Central memory CD8-positive, alpha-beta T cell (primary cell): ENCODE data around the gene GPR87.

ENCODE experiments used
- ATAC-seq: fragments of 150-1000 bp; cut with Tn5 transposase; replicated peaks from 2 replicates; pipeline ENCODE4 v1.10.0; 2022; ENCODE audit warnings: mild to moderate bottlenecking, moderate FRiP score, moderate number of reproducible peaks; ENCODE audit not compliant: poor library complexity, severe bottlenecking; ENCODE audit errors: extremely low read depth
- DNase-seq, 2 donors: peaks; one replicate each; pipeline ENCODE4 v3.0.0; 2021; ENCODE audit warnings: low spot score in 2 of 2
- H3K27ac Mint-ChIP-seq: one replicate; pipeline ENCODE4 v1.8.0; 2022; ENCODE audit warnings: low read depth, mild to moderate bottlenecking, moderate library complexity, mixed read lengths
- H3K27me3 Mint-ChIP-seq: one replicate; pipeline ENCODE4 v1.8.0; 2022; ENCODE audit warnings: mixed read lengths
- H3K36me3 Mint-ChIP-seq: one replicate; pipeline ENCODE4 v1.8.0; 2022; ENCODE audit warnings: mild to moderate bottlenecking, moderate library complexity, mixed read lengths; ENCODE audit not compliant: insufficient read depth
- H3K4me1 Mint-ChIP-seq: one replicate; pipeline ENCODE4 v1.8.0; 2022; ENCODE audit warnings: mixed read lengths
- H3K4me3 Mint-ChIP-seq: one replicate; pipeline ENCODE4 v1.8.0; 2022; ENCODE audit warnings: mild to moderate bottlenecking, moderate library complexity, mixed read lengths
- H3K9me3 Mint-ChIP-seq: one replicate; pipeline ENCODE4 v1.8.0; 2022; ENCODE audit warnings: mixed read lengths

The GPR87 gene

GRCh38 chr3:151329363-151329762 lies 12.7 kb upstream of the GPR87 start, which contains the start of gene P2RY13:
TSS of gene P2RY13 (minus strand) at chr3:151329549. CDS start at chr3:151329528, 21 bp downstream.
- Mint-ChIP-seq H3K4me3 (no peak within 1 kb of the TSS), H3K27me3 (peaks cover 27% of the 10 kb centered on the region), H3K36me3 (peaks cover 2% of the 10 kb centered on the region), H3K27ac (no peak within 1 kb of the TSS), H3K4me1 (peaks cover 6% of the 10 kb centered on the region), H3K9me3 (no peaks in the 10 kb centered on the region)
- ATAC-seq (no peak), DNase-seq (no peak)

GRCh38 chr3:151328298-151328995 lies 11.8 kb upstream of the GPR87 start:
- H3K4me1 Mint-ChIP-seq: peaks cover 6% of the 10 kb centered on the region
- peak; percentile 75 for ATAC-seq
- H3K4me3 Mint-ChIP-seq: no peak overlapping the region
- H3K36me3 Mint-ChIP-seq: peaks cover 2% of the 10 kb centered on the region
- peaks cover 28% of the 10 kb centered on the region for H3K27me3 Mint-ChIP-seq
- H3K27ac Mint-ChIP-seq: no peak overlapping the region
- H3K9me3 Mint-ChIP-seq: no peaks in the 10 kb centered on the region
- no peak for DNase-seq

- DNase-seq: no peak
- Mint-ChIP-seq H3K9me3 (no peaks in the 10 kb centered on the region), H3K36me3 (peaks cover 2% of the 10 kb centered on the region), H3K4me1 (peaks cover 6% of the 10 kb centered on the region), H3K27ac (no peak overlapping the region), H3K4me3 (no peak overlapping the region), H3K27me3 (peaks cover 36% of the 10 kb centered on the region)
- ATAC-seq: no peak
Measured at GRCh38 chr3:151327571-151328198, 11.1 kb upstream of the GPR87 start.

DNA sequence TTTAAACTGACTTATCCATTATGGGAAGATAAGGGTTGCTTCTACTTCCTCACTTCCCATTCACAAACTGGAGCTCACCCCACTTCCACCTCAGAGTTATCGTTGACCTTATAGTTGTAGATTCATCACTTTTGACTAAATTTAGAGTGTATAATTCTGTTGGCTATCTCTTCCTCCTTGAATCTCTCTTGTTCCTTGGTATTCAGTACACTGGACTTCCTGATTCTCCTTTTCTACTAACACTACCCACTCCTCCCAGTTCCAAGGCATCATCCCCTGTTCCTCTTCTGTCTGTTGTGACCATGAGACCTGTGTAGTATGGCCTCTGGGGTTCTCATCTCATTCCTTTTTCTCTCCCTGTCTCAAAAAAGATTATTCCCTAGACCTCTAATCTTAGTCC lies 5.9 kb upstream of the GPR87 start:
- H3K27ac Mint-ChIP-seq: no peak overlapping the region
- no peak overlapping the region for H3K4me3 Mint-ChIP-seq
- DNase-seq: no peak
- H3K27me3 Mint-ChIP-seq: peaks cover 47% of the 10 kb centered on the region
- no peaks in the 10 kb centered on the region for H3K9me3 Mint-ChIP-seq
- H3K4me1 Mint-ChIP-seq: no peaks in the 10 kb centered on the region
- no peak for ATAC-seq
- no peaks in the 10 kb centered on the region for H3K36me3 Mint-ChIP-seq

- Mint-ChIP-seq H3K27me3 (peaks cover 44% of the 10 kb centered on the region), H3K36me3 (no peaks in the 10 kb centered on the region), H3K4me3 (no peak overlapping the region), H3K9me3 (no peaks in the 10 kb centered on the region), H3K4me1 (no peaks in the 10 kb centered on the region), H3K27ac (no peak overlapping the region)
- ATAC-seq (no peak), DNase-seq (no peak)
Measured at GRCh38 chr3:151321526-151321925, 4.9 kb upstream of the GPR87 start.

DNA sequence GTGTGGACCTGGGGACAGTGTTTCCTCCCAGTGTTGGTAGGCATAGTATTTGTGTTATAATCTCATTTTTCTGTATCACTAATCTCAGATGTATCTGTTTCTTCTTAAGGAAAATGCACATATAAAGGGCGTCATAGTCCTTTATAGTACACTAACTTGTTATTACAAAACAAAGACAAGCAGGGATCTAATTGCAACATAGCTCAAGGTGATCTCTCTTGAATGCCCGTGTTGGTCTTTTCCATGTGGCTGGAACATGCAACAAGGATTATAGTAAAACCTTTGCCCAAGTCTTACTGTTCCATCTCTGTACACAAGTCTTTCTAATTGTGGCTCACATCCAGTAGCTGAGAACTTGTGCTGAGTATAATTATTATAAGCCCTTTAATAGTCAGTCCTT lies 3.5 kb upstream of the GPR87 start:
- Mint-ChIP-seq H3K27me3 (peaks cover 36% of the 10 kb centered on the region), H3K4me1 (no peaks in the 10 kb centered on the region), H3K36me3 (no peaks in the 10 kb centered on the region), H3K27ac (no peak overlapping the region), H3K4me3 (no peak overlapping the region), H3K9me3 (no peaks in the 10 kb centered on the region)
- DNase-seq: no peak
- ATAC-seq: no peak

DNA sequence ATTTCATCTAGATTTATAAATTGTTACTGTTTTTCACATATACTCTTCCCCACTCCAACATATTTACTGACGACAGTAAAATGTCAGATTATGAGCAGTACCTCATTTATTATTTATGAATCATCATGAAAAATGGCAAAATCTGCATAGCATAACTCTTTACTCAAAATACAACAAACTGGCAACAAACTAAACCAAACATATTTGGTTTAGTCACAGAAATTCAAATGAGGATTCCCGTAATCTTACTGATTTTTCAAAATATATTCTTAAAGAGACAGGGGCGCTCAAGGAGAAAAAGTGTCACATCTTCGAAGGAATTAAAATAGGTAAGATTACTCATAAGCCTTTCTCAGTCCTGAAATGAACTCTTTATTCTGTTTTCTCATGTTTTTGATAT lies 3.0 kb upstream of the GPR87 start:
- Mint-ChIP-seq H3K9me3 (no peaks in the 10 kb centered on the region), H3K4me1 (no peaks in the 10 kb centered on the region), H3K27me3 (peaks cover 36% of the 10 kb centered on the region), H3K27ac (no peak overlapping the region), H3K36me3 (no peaks in the 10 kb centered on the region), H3K4me3 (no peak overlapping the region)
- DNase-seq (no peak), ATAC-seq (no peak)

- no peaks in the 10 kb centered on the region for H3K9me3 Mint-ChIP-seq
- no peak for ATAC-seq
- no peak overlapping the region for H3K4me3 Mint-ChIP-seq
- peaks cover 36% of the 10 kb centered on the region for H3K27me3 Mint-ChIP-seq
- no peak for DNase-seq
- H3K27ac Mint-ChIP-seq: no peak overlapping the region
- H3K4me1 Mint-ChIP-seq: no peaks in the 10 kb centered on the region
- H3K36me3 Mint-ChIP-seq: no peaks in the 10 kb centered on the region
Measured at GRCh38 chr3:151318991-151319390, 2.4 kb upstream of the GPR87 start.

GRCh38 chr3:151318313-151318712 lies 1.7 kb upstream of the GPR87 start:
- Mint-ChIP-seq H3K36me3 (no peaks in the 10 kb centered on the region), H3K4me3 (no peak overlapping the region), H3K27ac (no peak overlapping the region), H3K27me3 (peaks cover 34% of the 10 kb centered on the region), H3K4me1 (no peaks in the 10 kb centered on the region), H3K9me3 (no peaks in the 10 kb centered on the region)
- DNase-seq (no peak), ATAC-seq (no peak)

DNA sequence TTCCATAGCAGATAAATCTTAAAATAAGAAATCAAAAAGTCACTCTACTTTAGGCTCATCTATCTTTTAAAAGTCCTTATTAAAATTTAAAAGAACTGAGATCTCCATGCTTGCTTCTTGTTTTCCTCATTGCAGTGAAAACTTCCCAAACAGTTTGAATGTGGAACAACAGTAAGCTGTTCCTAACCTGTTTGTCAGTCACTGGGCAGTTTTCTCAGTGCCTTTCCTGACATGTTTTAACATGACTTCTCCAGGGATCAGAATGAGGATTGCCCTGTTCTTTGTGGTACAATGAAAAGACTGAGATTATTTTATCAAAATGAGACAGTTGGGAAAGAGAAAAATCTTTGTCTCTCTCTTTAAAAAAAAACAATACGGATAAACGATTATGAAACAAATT lies 774 bp downstream of the GPR87 start:
- Mint-ChIP-seq H3K9me3 (no peaks in the 10 kb centered on the region), H3K4me1 (no peaks in the 10 kb centered on the region), H3K27me3 (peaks cover 9% of the 10 kb centered on the region), H3K4me3 (no peak overlapping the region), H3K27ac (no peak overlapping the region), H3K36me3 (no peaks in the 10 kb centered on the region)
- DNase-seq: no peak
- ATAC-seq: no peak

DNA sequence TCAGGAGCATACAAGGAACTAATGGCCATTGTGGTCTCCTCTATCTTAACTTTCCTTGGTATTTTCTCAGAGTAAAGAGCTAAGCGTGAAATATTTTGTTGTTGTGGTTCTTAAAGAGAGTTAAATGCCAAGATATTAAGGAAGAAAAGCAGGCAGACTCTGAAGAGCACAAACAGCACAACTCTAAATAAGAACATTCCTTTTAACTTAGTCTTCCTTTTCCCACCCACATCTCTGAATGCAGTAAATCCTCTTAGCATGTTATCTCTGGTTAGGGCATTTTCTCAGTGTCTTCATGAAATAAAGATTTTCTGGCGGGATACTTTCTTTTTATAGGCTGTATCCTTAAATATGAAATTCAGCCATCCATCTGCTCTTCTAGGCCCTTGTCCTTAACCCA lies 1.5 kb downstream of the GPR87 start:
- no peak overlapping the region for H3K4me3 Mint-ChIP-seq
- no peak for ATAC-seq
- no peak overlapping the region for H3K27ac Mint-ChIP-seq
- no peaks in the 10 kb centered on the region for H3K4me1 Mint-ChIP-seq
- no peak for DNase-seq
- H3K27me3 Mint-ChIP-seq: peaks cover 2% of the 10 kb centered on the region
- no peaks in the 10 kb centered on the region for H3K9me3 Mint-ChIP-seq
- no peaks in the 10 kb centered on the region for H3K36me3 Mint-ChIP-seq

DNA sequence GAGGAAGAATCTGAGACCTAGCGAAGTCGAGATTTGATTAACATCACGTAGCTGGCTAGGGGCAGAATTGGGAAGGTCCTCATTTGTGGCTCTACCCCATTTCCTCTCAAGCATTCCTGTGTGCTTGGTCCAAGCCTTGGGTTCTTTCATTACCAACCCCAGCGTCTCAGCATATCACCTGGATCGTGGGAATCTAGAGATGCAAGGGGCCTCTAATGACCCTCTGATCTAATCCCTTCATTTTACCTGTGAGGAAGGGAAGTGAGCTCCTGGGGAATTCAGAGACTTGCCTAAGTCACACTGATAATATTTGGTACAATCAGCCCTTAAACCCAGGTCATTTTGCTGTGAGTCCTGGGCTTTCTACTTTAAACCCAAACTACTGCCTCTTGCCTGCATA lies 2.0 kb downstream of the GPR87 start:
- H3K4me3 Mint-ChIP-seq: no peak overlapping the region

DNA sequence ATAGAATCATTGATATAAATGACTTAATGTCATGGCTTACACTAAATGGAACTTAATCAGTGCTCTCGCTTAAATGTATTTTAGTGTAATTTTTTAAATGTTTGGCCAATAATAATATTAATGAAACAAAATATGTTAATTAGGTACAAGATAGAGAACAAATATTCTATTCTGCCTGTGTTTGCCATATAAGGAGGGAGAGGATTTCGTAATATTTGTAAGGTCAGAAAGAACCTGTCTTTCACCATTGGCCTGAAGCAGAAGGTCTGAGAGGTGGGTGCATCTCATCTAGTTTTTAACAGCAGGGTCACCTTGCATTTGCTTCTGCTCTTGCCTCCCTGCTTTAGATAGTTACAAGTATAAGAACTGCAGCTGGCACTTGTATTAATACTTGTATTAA lies 2.5 kb downstream of the GPR87 start:
- DNase-seq (no peak), ATAC-seq (no peak)
- no peaks in the 10 kb centered on the region for H3K36me3 Mint-ChIP-seq
- H3K27me3 Mint-ChIP-seq: no peaks in the 10 kb centered on the region
- H3K27ac Mint-ChIP-seq: no peak overlapping the region
- no peaks in the 10 kb centered on the region for H3K9me3 Mint-ChIP-seq
- H3K4me1 Mint-ChIP-seq: no peaks in the 10 kb centered on the region
- H3K4me3 Mint-ChIP-seq: no peak overlapping the region

More for the DNA sequence above, 2.0 kb downstream of the GPR87 start:
- H3K9me3 Mint-ChIP-seq: no peaks in the 10 kb centered on the region
- H3K36me3 Mint-ChIP-seq: no peaks in the 10 kb centered on the region
- H3K27ac Mint-ChIP-seq: no peak overlapping the region
- ATAC-seq (no peak), DNase-seq (no peak)
- no peaks in the 10 kb centered on the region for H3K27me3 Mint-ChIP-seq
- H3K4me1 Mint-ChIP-seq: no peaks in the 10 kb centered on the region
